Measurements from ENCODE around the gene NCKAP5. TPM values are rescaled to one million over a fixed set of nuclear protein-coding genes. Genes with fewer than 3 reads are reported as not detected.

Gene NCKAP5
- polyA plus RNA-seq, 1 experiment = 2.1 TPM

- ChIA-PET POLR2A (no interaction called here), CTCF (interaction anchor here (1.1 kb wide), 1 partner anchor 234 kb away, joined by 3 read pairs; no protein-coding TSS in a partner anchor)
- H3K27me3 ChIP-seq (ENCODE audit: control insufficient read depth, insufficient read depth, low read length) = no peaks in the 10 kb centered on the region
- no peak overlapping the region for H3K4me3 ChIP-seq (ENCODE audit: low read depth, low read length)
- DNase-seq (ENCODE audit: low read depth) = no peak
- TF ChIP-seq CTCF (IDR thresholded peaks at IDR 0.05; ENCODE audit: insufficient read depth, low read depth, low read length) = no peak
- no peaks in the 10 kb centered on the region for H3K36me3 ChIP-seq (ENCODE audit: control insufficient read depth, insufficient read depth, low read length)
These were observed 71.6 kb downstream of the NCKAP5 start for GRCh38 chr2:133496501-133497269.

GRCh38 chr2:133495226-133495625, 73.0 kb downstream of the NCKAP5 start:
- POLR2A ChIA-PET = no interaction called here
- H3K4me3 ChIP-seq (ENCODE audit: low read depth, low read length) = no peak overlapping the region
- DNase-seq (ENCODE audit: low read depth) = no peak
- TF ChIP-seq CTCF (IDR thresholded peaks at IDR 0.05; ENCODE audit: insufficient read depth, low read depth, low read length) = no peak
- H3K27me3 ChIP-seq (ENCODE audit: control insufficient read depth, insufficient read depth, low read length) = no peaks in the 10 kb centered on the region
- CTCF ChIA-PET = interaction anchor here (0.8 kb wide), 1 partner anchor 65 kb away, joined by 3 read pairs; no protein-coding TSS in a partner anchor
- H3K36me3 ChIP-seq (ENCODE audit: control insufficient read depth, insufficient read depth, low read length) = no peaks in the 10 kb centered on the region

GRCh38 chr2:133492719-133493380, 75.4 kb downstream of the NCKAP5 start:
- CTCF ChIA-PET = no interaction called here
- no peak for TF ChIP-seq CTCF (IDR thresholded peaks at IDR 0.05; ENCODE audit: insufficient read depth, low read depth, low read length)
- no peak for DNase-seq (ENCODE audit: low read depth)

GRCh38 chr2:133490411-133490980, 77.8 kb downstream of the NCKAP5 start:
- H3K27me3 ChIP-seq (ENCODE audit: control insufficient read depth, insufficient read depth, low read length) = no peaks in the 10 kb centered on the region
- DNase-seq (ENCODE audit: low read depth) = no peak
- ChIA-PET CTCF (no interaction called here), POLR2A (no interaction called here)
- H3K36me3 ChIP-seq (ENCODE audit: control insufficient read depth, insufficient read depth, low read length) = no peaks in the 10 kb centered on the region
- H3K4me3 ChIP-seq (ENCODE audit: low read depth, low read length) = no peak overlapping the region
- no peak for TF ChIP-seq CTCF (IDR thresholded peaks at IDR 0.05; ENCODE audit: insufficient read depth, low read depth, low read length)

More at GRCh38 chr2:133492719-133493380, 75.4 kb downstream of the NCKAP5 start:
- Histone ChIP-seq H3K4me3 (ENCODE audit: low read depth, low read length) (no peak overlapping the region), H3K27me3 (ENCODE audit: control insufficient read depth, insufficient read depth, low read length) (no peaks in the 10 kb centered on the region), H3K36me3 (ENCODE audit: control insufficient read depth, insufficient read depth, low read length) (no peaks in the 10 kb centered on the region)
- POLR2A ChIA-PET = no interaction called here
